H1 (cell line): ENCODE data around the gene CLPSL2. TPM values are rescaled to one million over a fixed set of nuclear protein-coding genes. Genes with fewer than 3 reads are reported as not detected.

ENCODE experiments used
- CTCF ChIA-PET: fragments of 300-600 bp; sonication (Branson Sonifier 250); formaldehyde crosslinking; loops from one replicate; lab custom pipeline; 2021; ENCODE audit not compliant: partially characterized antibody; lab: Charles Lee
- POLR2A ChIA-PET: fragments of 300-600 bp; sonication (Branson Sonifier 250); formaldehyde crosslinking; loops from one replicate; lab custom pipeline; 2021; ENCODE audit warnings: inconsistent platforms; ENCODE audit not compliant: partially characterized antibody; lab: Charles Lee
- DNase-seq, 2 experiments: peaks; one replicate each; pipeline versions ENCODE4 v3.0.0 to v3.0.0-alpha.2; 2010 to 2022; ENCODE audit warnings: low spot score in 2 of 2, low read depth in 1 of 2, mixed read lengths in 1 of 2
- FAIRE-seq: peaks from 2 replicates; lab custom pipeline; 2011; peaks lifted over from hg19 to GRCh38; lab: Jason Lieb, UNC
- H2AFZ ChIP-seq: 2 replicates; pipeline ENCODE4 v1.8.1; 2012; ENCODE audit warnings: low read length, inconsistent platforms
- H2AK5ac ChIP-seq: 2 replicates; pipeline ENCODE4 v1.6.1; 2013; ENCODE audit warnings: low read depth, low read length
- H2BK120ac ChIP-seq: replicated peaks from 2 replicates; pipeline ENCODE3; 2013; ENCODE audit warnings: low read depth, low read length, inconsistent platforms
- H2BK12ac ChIP-seq: 2 replicates; pipeline ENCODE4 v1.6.1; 2013; ENCODE audit warnings: low read depth, low read length
- H2BK15ac ChIP-seq: 2 replicates; pipeline ENCODE4 v1.6.1; 2013; ENCODE audit warnings: low read length
- H2BK20ac ChIP-seq: 2 replicates; pipeline ENCODE4 v1.6.1; 2013; ENCODE audit warnings: low read length
- H2BK5ac ChIP-seq: 2 replicates; pipeline ENCODE4 v1.6.1; 2013; ENCODE audit warnings: low read depth, low read length
- H3K14ac ChIP-seq: 2 replicates; pipeline ENCODE4 v1.6.1; 2013; ENCODE audit warnings: inconsistent platforms; ENCODE audit not compliant: insufficient read length
- H3K18ac ChIP-seq: 2 replicates; pipeline ENCODE4 v1.6.1; 2013; ENCODE audit warnings: low read length; ENCODE audit errors: extremely low read depth
- H3K23ac ChIP-seq: 2 replicates; pipeline ENCODE4 v1.6.1; 2013; ENCODE audit warnings: inconsistent platforms; ENCODE audit not compliant: insufficient read length
- H3K23me2 ChIP-seq: 2 replicates; pipeline ENCODE4 v1.6.1; 2013; ENCODE audit warnings: low read depth, low read length
- H3K27ac ChIP-seq: 2 replicates; pipeline ENCODE4 v1.6.1; 2011; ENCODE audit warnings: low read depth, low read length, inconsistent platforms
- H3K27me3 ChIP-seq, 4 experiments: replicated peaks in 1 of 4; 1 replicate in 1 of 4; 2 replicates in 3 of 4; pipeline versions ENCODE4 v1.6.1 to v1.8.1; 2011 to 2013; ENCODE audit warnings: low read length in 3 of 4, mild to moderate bottlenecking in 3 of 4, inconsistent platforms in 2 of 4, mixed read lengths in 2 of 4, moderate library complexity in 1 of 4; ENCODE audit not compliant: control insufficient read depth in 3 of 4, insufficient read depth in 3 of 4; ENCODE audit errors: extremely low read depth in 1 of 4
- H3K36me3 ChIP-seq, 4 experiments: 2 replicates each; pipeline versions ENCODE4 v1.6.1 to v1.8.1; 2011 to 2013; ENCODE audit warnings: mild to moderate bottlenecking in 4 of 4, low read length in 3 of 4, moderate library complexity in 2 of 4, control low read depth in 1 of 4, inconsistent platforms in 1 of 4; ENCODE audit not compliant: insufficient read depth in 4 of 4, control insufficient read depth in 2 of 4
- H3K4ac ChIP-seq: replicated peaks from 2 replicates; pipeline ENCODE3; 2013; ENCODE audit warnings: low read length, low read depth, mixed read lengths, inconsistent platforms; ENCODE audit not compliant: insufficient read length
- H3K4me1 ChIP-seq, 4 experiments: replicated peaks in 1 of 4; 1 replicate in 1 of 4; 2 replicates in 3 of 4; pipeline versions ENCODE4 v1.6.1 to v1.8.1; 2011 to 2013; ENCODE audit warnings: low read length in 3 of 4, inconsistent platforms in 2 of 4, mixed read lengths in 1 of 4; ENCODE audit not compliant: insufficient read depth in 4 of 4, control insufficient read depth in 3 of 4
- H3K4me2 ChIP-seq, 2 experiments: 2 replicates each; pipeline versions ENCODE4 v1.6.1 to v1.8.1; 2011 to 2013; ENCODE audit warnings: low read depth in 2 of 2, low read length in 2 of 2, control low read depth in 1 of 2, inconsistent platforms in 1 of 2, mild to moderate bottlenecking in 1 of 2; ENCODE audit not compliant: insufficient read depth in 1 of 2
- H3K4me3 ChIP-seq, 4 experiments: fragments of 200-600, 300-600 bp in 1 of 4; sonication (generic), shearing (Covaris generic), sonication (Bioruptor Twin) in 1 of 4; 2 replicates each; pipeline versions ENCODE4 v1.5.1 to v1.8.1; 2011 to 2016; ENCODE audit warnings: low read length in 4 of 4, low read depth in 3 of 4, control low read depth in 2 of 4, inconsistent platforms in 2 of 4, mild to moderate bottlenecking in 2 of 4, mixed read lengths in 1 of 4, moderate library complexity in 1 of 4; ENCODE audit not compliant: insufficient read depth in 2 of 4; ENCODE audit errors: extremely low read depth in 1 of 4
- H3K56ac ChIP-seq: replicated peaks from 2 replicates; pipeline ENCODE3; 2013; ENCODE audit warnings: low read depth, mild to moderate bottlenecking, mixed read lengths, low read length, inconsistent platforms; ENCODE audit not compliant: insufficient read length
- H3K79me1 ChIP-seq: 2 replicates; pipeline ENCODE4 v1.6.1; 2013; ENCODE audit warnings: low read depth, low read length, control low read depth
- H3K79me2 ChIP-seq, 2 experiments: 2 replicates each; pipeline versions ENCODE4 v1.6.1 to v1.8.1; 2012 to 2013; ENCODE audit warnings: low read length in 2 of 2, mild to moderate bottlenecking in 2 of 2, inconsistent platforms in 1 of 2; ENCODE audit not compliant: insufficient read depth in 2 of 2, control insufficient read depth in 1 of 2
- H3K9ac ChIP-seq, 4 experiments: replicated peaks in 1 of 4; 1 replicate in 1 of 4; 2 replicates in 3 of 4; pipeline versions ENCODE4 v1.6.1 to v1.8.1; 2011 to 2013; ENCODE audit warnings: low read depth in 3 of 4, low read length in 3 of 4, control low read depth in 2 of 4, mild to moderate bottlenecking in 2 of 4, moderate library complexity in 2 of 4, inconsistent platforms in 1 of 4; ENCODE audit errors: extremely low read depth in 1 of 4
- H3K9me3 ChIP-seq, 2 experiments: 2 replicates each; pipeline versions ENCODE4 v1.6.1 to v1.8.1; 2012 to 2013; ENCODE audit warnings: mild to moderate bottlenecking in 2 of 2, moderate library complexity in 2 of 2, control low read depth in 1 of 2, inconsistent platforms in 1 of 2, low read depth in 1 of 2, low read length in 1 of 2, mixed read lengths in 1 of 2; ENCODE audit not compliant: insufficient read depth in 2 of 2
- H4K20me1 ChIP-seq, 2 experiments: replicated peaks in 1 of 2; 2 replicates each; pipeline versions ENCODE3 to v1.8.1; 2011 to 2013; ENCODE audit warnings: inconsistent platforms in 2 of 2, low read length in 2 of 2, mild to moderate bottlenecking in 1 of 2; ENCODE audit not compliant: insufficient read depth in 2 of 2, control insufficient read depth in 1 of 2
- H4K5ac ChIP-seq: 2 replicates; pipeline ENCODE4 v1.6.1; 2013; ENCODE audit warnings: low read length, low read depth, mixed read lengths, inconsistent platforms; ENCODE audit not compliant: insufficient read length
- H4K8ac ChIP-seq: 2 replicates; pipeline ENCODE4 v1.8.0; 2013; ENCODE audit warnings: mild to moderate bottlenecking, moderate library complexity, low read length, inconsistent platforms; ENCODE audit not compliant: insufficient read depth; ENCODE audit errors: extremely low read depth
- H4K91ac ChIP-seq: replicated peaks from 2 replicates; pipeline ENCODE3; 2013; ENCODE audit warnings: low read length, mixed read lengths, inconsistent platforms; ENCODE audit not compliant: insufficient read length
- CHD2 ChIP-seq: IDR thresholded peaks from 2 replicates; pipeline ENCODE4 v1.6.1; 2012; ENCODE audit warnings: low read length, improper control_type of control experiment
- CREB1 ChIP-seq: IDR thresholded peaks from 2 replicates; pipeline ENCODE4 v1.6.1; 2012; ENCODE audit warnings: inconsistent platforms
- GTF2F1 ChIP-seq: IDR thresholded peaks from 2 replicates; pipeline ENCODE4 v1.6.1; 2012; ENCODE audit warnings: low read depth, low read length, improper control_type of control experiment, borderline replicate concordance
- MAFK ChIP-seq: IDR thresholded peaks from 2 replicates; pipeline ENCODE4 v1.6.1; 2012; ENCODE audit warnings: low read depth, mild to moderate bottlenecking, improper control_type of control experiment, low read length
- NRF1 ChIP-seq: IDR thresholded peaks from 2 replicates; pipeline ENCODE4 v1.6.1; 2011; ENCODE audit warnings: mild to moderate bottlenecking, low read depth, low read length, improper control_type of control experiment
- SP4 ChIP-seq: IDR thresholded peaks from 2 replicates; pipeline ENCODE4 v1.6.1; 2012; ENCODE audit warnings: low read length, inconsistent platforms
- TAF7 ChIP-seq: optimal IDR thresholded peaks from 2 replicates; pipeline ENCODE3; 2011; ENCODE audit warnings: low read depth, mild to moderate bottlenecking, inconsistent platforms, low read length, moderate library complexity, borderline replicate concordance
- TBP ChIP-seq: IDR thresholded peaks from 2 replicates; pipeline ENCODE4 v1.6.1; 2011; ENCODE audit warnings: low read depth, low read length, improper control_type of control experiment
- WGBS, 2 experiments: shearing (Covaris generic) in 1 of 2; methylation state at CpG; one replicate each; pipeline versions ENCODE4 v1.1.6 to v1.1.7; 2013 to 2015; ENCODE audit warnings: low lambda C conversion rate in 2 of 2, mixed read lengths in 2 of 2, inconsistent platforms in 1 of 2, low coverage in 1 of 2, missing lambda C conversion rate in 1 of 2; ENCODE audit not compliant: insufficient replicate concordance in 2 of 2, insufficient coverage in 1 of 2, insufficient read length in 1 of 2; ENCODE audit errors: extremely low coverage in 1 of 2, missing lambda C conversion rate in 1 of 2; 5-methylcytosine and 5-hydroxymethylcytosine counted together
- polyA plus RNA-seq, 7 experiments: library from polyadenylated mRNA; depleted of rRNA in 3 of 7; stranded (reverse) in 5 of 7; unstranded in 2 of 7; fragments of >200 nt in 5 of 7; fragments of 200-250 nt in 2 of 7; gene quantifications; 1 replicate in 5 of 7; 2 replicates in 1 of 7; 4 replicates in 1 of 7; pipeline versions ENCODE4 v1.2.1 to v1.2.3, GENCODE V29; 2011 to 2013; ENCODE audit warnings: missing spikeins in 2 of 7, mixed read lengths in 2 of 7
- total RNA-seq: library from RNA; stranded (reverse); fragmentation: NEBNext Ultra II Directional; extraction: Animal tissue kit (Norgen Biotek cat#: 25700); gene quantifications from 2 replicates; pipeline ENCODE4 v1.2.1, GENCODE V29; 2021
- TF ChIP-seq, protein P1 (sequence below): IDR thresholded peaks from 2 replicates; pipeline ENCODE4 v1.6.1; 2012; ENCODE audit warnings: inconsistent platforms

Gene CLPSL2
- total and polyA plus RNA-seq, 2 of the 8 experiments (the other 6 are each of a cell fraction or from before 2014, with no cell fraction given), result 1.4 to 3.4 TPM

DNA sequence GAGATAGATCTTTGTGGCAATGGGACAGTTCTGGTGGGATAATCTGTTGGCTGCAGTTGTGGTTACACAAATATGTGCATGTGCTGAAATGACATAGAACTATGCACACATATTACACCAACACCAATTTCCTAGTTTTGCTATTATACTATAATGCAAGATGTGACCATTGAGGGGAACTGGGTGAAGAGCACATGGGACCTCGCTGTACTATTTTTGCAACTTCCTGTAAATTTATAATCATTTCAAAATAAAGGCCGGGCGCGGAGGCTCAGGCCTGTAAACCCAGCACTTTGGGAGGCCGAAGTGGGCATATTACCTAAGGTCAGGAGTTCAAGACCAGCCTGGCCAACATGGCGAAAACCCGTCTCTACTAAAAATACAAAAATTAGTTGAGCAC lies 30.9 kb upstream of the CLPSL2 start:
- Histone ChIP-seq H2BK20ac (no peak overlapping the region), H3K56ac (no peak overlapping the region), H3K9ac (no peak overlapping the region), H3K4me3 (no peak overlapping the region), H3K36me3 (no peaks in the 10 kb centered on the region), H3K4ac (no peak overlapping the region), H3K27me3 (no peaks in the 10 kb centered on the region; a peak in 1 of 7 replicates), H3K4me1 (peaks cover 0 to 12% (median 11%) of the 10 kb centered on the region in 4 experiments; a peak in 5 of 7 replicates), H3K79me1 (no peaks in the 10 kb centered on the region), H4K8ac (no peak overlapping the region), H3K4me2 (no peak overlapping the region), H3K23ac (no peak overlapping the region), H2BK12ac (no peak overlapping the region), H3K14ac (no peak overlapping the region), H3K9me3 (no peaks in the 10 kb centered on the region; a peak in 1 of 4 replicates), H3K23me2 (no peaks in the 10 kb centered on the region), H2BK120ac (no peak overlapping the region), H3K79me2 (no peaks in the 10 kb centered on the region), H2BK15ac (no peak overlapping the region), H2AFZ (no peak overlapping the region), H3K27ac (no peak overlapping the region), H4K20me1 (no peaks in the 10 kb centered on the region), H4K5ac (no peak overlapping the region), H3K18ac (no peak overlapping the region), H2BK5ac (no peak overlapping the region), H2AK5ac (no peak overlapping the region), H4K91ac (no peak overlapping the region)
- CTCF ChIA-PET, result no interaction called here
- no peak for FAIRE-seq
- WGBS, 2 experiments, result 93% methylated on average over 7 of the region's 7 CpGs; no CpG with 5 or more reads in 1 of the 2 experiments
- POLR2A ChIA-PET, result no interaction called here
- DNase-seq, result no peak
- no peak for TF ChIP-seq CREB1
- TF ChIP-seq, protein P1, sequence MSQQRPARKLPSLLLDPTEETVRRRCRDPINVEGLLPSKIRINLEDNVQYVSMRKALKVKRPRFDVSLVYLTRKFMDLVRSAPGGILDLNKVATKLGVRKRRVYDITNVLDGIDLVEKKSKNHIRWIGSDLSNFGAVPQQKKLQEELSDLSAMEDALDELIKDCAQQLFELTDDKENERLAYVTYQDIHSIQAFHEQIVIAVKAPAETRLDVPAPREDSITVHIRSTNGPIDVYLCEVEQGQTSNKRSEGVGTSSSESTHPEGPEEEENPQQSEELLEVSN, result no peak
- TF ChIP-seq SP4, result no peak
- TF ChIP-seq TBP, result no peak
- no peak for TF ChIP-seq CHD2
- no peak for TF ChIP-seq TAF7
- TF ChIP-seq GTF2F1, result no peak
- no peak for TF ChIP-seq MAFK
- no peak for TF ChIP-seq NRF1
